ENCODE results near the gene RAE1. TPM values are rescaled to one million over a fixed set of nuclear protein-coding genes. Genes with fewer than 3 reads are reported as not detected.
"Not testable (repeated sequence)": the region's sequence is repeated elsewhere in the genome, so short reads cannot be mapped to it uniquely, and the experiment has no call there.

RAE1 gene
- total and polyA plus RNA-seq, 12 donors = 8.8 to 46.9 (median 22.5) TPM

- Histone ChIP-seq H3K27ac (no peak overlapping the region), H3K4me3 (no peak overlapping the region), H3K4me1 (replicated peaks in 1 of 2) (no peaks in the 10 kb centered on the region), H3K9me3 (replicated peaks in 1 of 3) (no peaks in the 10 kb centered on the region), H3K36me3 (replicated peaks in 1 of 2) (no peaks in the 10 kb centered on the region), H3K27me3 (no peaks in the 10 kb centered on the region)
- TF ChIP-seq POLR2A (IDR thresholded peaks at IDR 0.05) (no peak), CTCF (IDR thresholded peaks at IDR 0.05) (peak; percentile 48 to 78 (median 72))
- peak; percentile 58 to 94 (median 80) for DNase-seq
- intact Hi-C loops (cut with DNase I) = loop anchor here (2.0 to 5.0 kb wide), 2 partner anchors 254 to 258 kb away; no protein-coding TSS in a partner anchor
- WGBS, 4 donors = 0 to 2% (median 1%) methylated on average over 4 of the region's 4 CpGs
Observed at GRCh38 chr20:57346477-57346876, 4.6 kb upstream of the RAE1 start.

- Histone ChIP-seq H3K4me3 (no peak overlapping the region), H3K27ac (no peak overlapping the region), H3K4me1 (replicated peaks in 1 of 2) (peaks cover 5 to 8% of the 10 kb centered on the region in 2 donors), H3K27me3 (no peaks in the 10 kb centered on the region), H3K36me3 (replicated peaks in 1 of 2) (no peaks in the 10 kb centered on the region), H3K9me3 (replicated peaks in 1 of 3) (no peaks in the 10 kb centered on the region)
- WGBS, 4 donors = 63 to 74% (median 70%) methylated on average over 4 of the region's 4 CpGs
- no peak for DNase-seq
- intact Hi-C loops (cut with DNase I) = loop anchor here (2.0 to 5.0 kb wide), 2 partner anchors 255 to 259 kb away; no protein-coding TSS in a partner anchor
- TF ChIP-seq POLR2A (IDR thresholded peaks at IDR 0.05) (no peak), CTCF (IDR thresholded peaks at IDR 0.05) (no peak)
Observed at GRCh38 chr20:57347393-57347792, 3.7 kb upstream of the RAE1 start.

- H3K9me3 ChIP-seq (replicated peaks in 1 of 3); H3K27me3 ChIP-seq; H3K36me3 ChIP-seq (replicated peaks in 1 of 2); H3K4me3 ChIP-seq; H3K27ac ChIP-seq; DNase-seq: not testable (repeated sequence)
- intact Hi-C loops (cut with DNase I) = loop anchor here in 1 of 2 donors (5.0 kb wide), 1 partner anchor 256 kb away; no protein-coding TSS in a partner anchor
- H3K4me1 ChIP-seq (replicated peaks in 1 of 2) = peaks cover 5 to 14% of the 10 kb centered on the region in 2 donors
- 54 to 67% (median 60%) methylated on average over 8 to 45 of the region's 47 CpGs for WGBS, 4 donors
Observed at GRCh38 chr20:57348200-57348921, 2.7 kb upstream of the RAE1 start.

- DNase-seq; H3K4me3 ChIP-seq; H3K36me3 ChIP-seq (replicated peaks in 1 of 2); H3K27me3 ChIP-seq; H3K27ac ChIP-seq; H3K9me3 ChIP-seq (replicated peaks in 1 of 3): not testable (repeated sequence)
- intact Hi-C loops (cut with DNase I) = loop anchor here in 1 of 2 donors (5.0 kb wide), 1 partner anchor 257 kb away; no protein-coding TSS in a partner anchor
- peaks cover 5 to 14% of the 10 kb centered on the region in 2 donors for H3K4me1 ChIP-seq (replicated peaks in 1 of 2)
- WGBS, 4 donors = 81 to 89% (median 85%) methylated on average over 17 to 21 of the region's 21 CpGs
Observed at GRCh38 chr20:57348922-57349574, 2.0 kb upstream of the RAE1 start.

- peaks cover 5 to 14% of the 10 kb centered on the region in 2 donors for H3K4me1 ChIP-seq (replicated peaks in 1 of 2)
- no peaks in the 10 kb centered on the region for H3K36me3 ChIP-seq (replicated peaks in 1 of 2)
- no peaks in the 10 kb centered on the region for H3K9me3 ChIP-seq (replicated peaks in 1 of 3)
- intact Hi-C loops (cut with DNase I) = no loop called here
- peak overlapping the region in 1 of 5 donors; percentile 36 for H3K27ac ChIP-seq
- 73 to 79% (median 75%) methylated on average over 16 of the region's 16 CpGs for WGBS, 4 donors
- TF ChIP-seq CTCF (IDR thresholded peaks at IDR 0.05) = no peak
- TF ChIP-seq POLR2A (IDR thresholded peaks at IDR 0.05) = no peak
- no peaks in the 10 kb centered on the region for H3K27me3 ChIP-seq
- no peak for DNase-seq
- H3K4me3 ChIP-seq = no peak overlapping the region
Observed at GRCh38 chr20:57350081-57350710, 859 bp upstream of the RAE1 start.

- DNase-seq; H3K36me3 ChIP-seq (replicated peaks in 1 of 2); intact Hi-C loops (cut with DNase I); H3K27me3 ChIP-seq; H3K9me3 ChIP-seq (replicated peaks in 1 of 3): not testable (repeated sequence)
- H3K27ac ChIP-seq = peak overlapping the region in 4 of 5 donors; percentile 34 to 92 (median 72)
- 17 to 50% (median 27%) methylated on average over 2 to 12 of the region's 24 CpGs for WGBS, 4 donors
- H3K4me1 ChIP-seq (replicated peaks in 1 of 2) = peaks cover 5 to 14% of the 10 kb centered on the region in 2 donors
- peak overlapping the region in 2 of 4 donors; percentile 65 to 83 for H3K4me3 ChIP-seq
Observed at GRCh38 chr20:57350726-57351041, 371 bp upstream of the RAE1 start.
